Activated B cell treated with CpG ODN at 0.5 μM for 24 hours (primary cell): ENCODE measurements around the gene E2F4. TPM values are rescaled to one million over a fixed set of nuclear protein-coding genes. Genes with fewer than 3 reads are reported as not detected.

Experiments
- ATAC-seq: fragments of 200-7000 bp; cut with Tn5 transposase; one replicate; pipeline ENCODE4 v1.10.0; 2021; ENCODE audit warnings: low read depth, mild to moderate bottlenecking, moderate library complexity
- CTCF ChIA-PET: fragments of 350-600 bp; sonication (Branson Sonifier 250); formaldehyde crosslinking; loops from one replicate; lab custom pipeline; 2021; ENCODE audit warnings: antibody characterized with exemption; lab: Charles Lee
- POLR2A ChIA-PET: fragments of 350-600 bp; sonication (Branson Sonifier 250); formaldehyde crosslinking; loops from one replicate; lab custom pipeline; 2021; ENCODE audit warnings: antibody characterized with exemption; lab: Charles Lee
- DNase-seq: peaks from one replicate; pipeline ENCODE4 v3.0.0; 2022
- H3K27ac Mint-ChIP-seq: one replicate; pipeline ENCODE4 v1.8.0; 2020; ENCODE audit warnings: mixed read lengths
- H3K27me3 Mint-ChIP-seq: one replicate; pipeline ENCODE4 v1.8.0; 2021; ENCODE audit warnings: mixed read lengths
- H3K36me3 Mint-ChIP-seq: one replicate; pipeline ENCODE4 v1.8.0; 2021; ENCODE audit warnings: low read depth, mixed read lengths
- H3K4me1 Mint-ChIP-seq: one replicate; pipeline ENCODE4 v1.8.0; 2021; ENCODE audit warnings: mixed read lengths
- H3K4me3 Mint-ChIP-seq: one replicate; pipeline ENCODE4 v1.8.0; 2020; ENCODE audit warnings: mild to moderate bottlenecking, mixed read lengths
- H3K9me3 Mint-ChIP-seq: one replicate; pipeline ENCODE4 v1.8.0; 2020; ENCODE audit warnings: mixed read lengths
- CTCF ChIP-seq: fragments of 200-600 bp; IDR thresholded peaks from one replicate; pipeline ENCODE4 v1.8.0; 2022; ENCODE audit warnings: antibody characterized with exemption, mild to moderate bottlenecking
- intact Hi-C: fragments of 100-400 bp; cut with micrococcal nuclease; formaldehyde crosslinking; loops from one replicate; pipeline ENCODE4 v1.15.1; 2024
- total RNA-seq: library from RNA; stranded (reverse); gene quantifications from 2 replicates; pipeline ENCODE4 v1.2.3, GENCODE V29; 2022

The E2F4 gene
- total RNA-seq, 1 donor from 2014 or later, result 128 TPM

- Mint-ChIP-seq H3K36me3 (peaks cover 1% of the 10 kb centered on the region), H3K27ac (peak overlapping the region; percentile 80), H3K27me3 (peaks cover 2% of the 10 kb centered on the region), H3K9me3 (no peaks in the 10 kb centered on the region), H3K4me1 (peaks cover 50% of the 10 kb centered on the region), H3K4me3 (peak overlapping the region; percentile 85)
- CTCF ChIA-PET, result interaction anchor here (0.7 to 3.1 kb wide), 5 partner anchors 14 to 235 kb away, joined by 3 to 12 read pairs (median 3); partner anchors contain the start of genes ATP6V0D1 and TMEM208
- ATAC-seq (peak; percentile 2), DNase-seq (peak; percentile 49)
- intact Hi-C loops, result loop anchor here (2.0 to 10.0 kb wide), 4 partner anchors 217 to 839 kb away; partner anchors contain the start of genes ACD, CBFB, NFATC3 and PARD6A
- POLR2A ChIA-PET, result interaction anchor here (0.7 to 7.7 kb wide), 4 partner anchors 18 to 291 kb away, joined by 3 to 120 read pairs (median 12); partner anchors contain the start of genes FBXL8, TMEM208 and TRADD
- no peak for TF ChIP-seq CTCF
Measured at GRCh38 chr16:67246081-67246755, 54.3 kb downstream of the E2F4 start.

- peaks cover 50% of the 10 kb centered on the region for H3K4me1 Mint-ChIP-seq
- no peak for DNase-seq
- peak overlapping the region; percentile 85 for H3K4me3 Mint-ChIP-seq
- peaks cover 2% of the 10 kb centered on the region for H3K27me3 Mint-ChIP-seq
- H3K9me3 Mint-ChIP-seq, result no peaks in the 10 kb centered on the region
- H3K36me3 Mint-ChIP-seq, result peaks cover 1% of the 10 kb centered on the region
- H3K27ac Mint-ChIP-seq, result peak overlapping the region; percentile 80
- ATAC-seq, result no peak
- ChIA-PET CTCF (interaction anchor here (0.7 to 3.1 kb wide), 5 partner anchors 14 to 234 kb away, joined by 3 to 12 read pairs (median 3); partner anchors contain the start of genes ATP6V0D1 and TMEM208), POLR2A (interaction anchor here (1.7 to 7.7 kb wide), 3 partner anchors 19 to 291 kb away, joined by 4 to 120 read pairs (median 20); partner anchors contain the start of genes FBXL8, TMEM208 and TRADD)
- TF ChIP-seq CTCF, result no peak
- intact Hi-C loops, result loop anchor here (1.0 to 10.0 kb wide), 8 partner anchors 20 to 838 kb away; partner anchors contain the start of genes ACD, CBFB, CTCF and MATCAP1
Measured at GRCh38 chr16:67246756-67247191, 54.8 kb downstream of the E2F4 start.

- TF ChIP-seq CTCF, result no peak
- ChIA-PET CTCF (interaction anchor here (0.8 to 3.1 kb wide), 3 partner anchors 13 to 229 kb away, joined by 3 to 12 read pairs (median 5); partner anchors contain the start of gene TMEM208), POLR2A (interaction anchor here (0.6 to 7.7 kb wide), 8 partner anchors 8 to 413 kb away, joined by 3 to 120 read pairs (median 4); partner anchors contain the start of genes ACD, FBXL8, TMEM208 and TRADD)
- H3K36me3 Mint-ChIP-seq, result peaks cover 1% of the 10 kb centered on the region
- H3K27me3 Mint-ChIP-seq, result peaks cover 2% of the 10 kb centered on the region
- DNase-seq, result peak; percentile 100
- peak within 1 kb of the TSS; percentile 80 for H3K27ac Mint-ChIP-seq
- intact Hi-C loops, result loop anchor here (1.0 to 10.0 kb wide), 8 partner anchors 21 to 837 kb away; partner anchors contain the start of genes ACD, CBFB, CTCF and MATCAP1
- peaks cover 50% of the 10 kb centered on the region for H3K4me1 Mint-ChIP-seq
- no peaks in the 10 kb centered on the region for H3K9me3 Mint-ChIP-seq
- H3K4me3 Mint-ChIP-seq, result peak within 1 kb of the TSS; percentile 85
- peak; percentile 70 for ATAC-seq
Measured at GRCh38 chr16:67247192-67248072, 55.5 kb downstream of the E2F4 start, which contains the start of gene FHOD1. TSS of gene FHOD1 (minus strand) at chr16:67247481. CDS start at chr16:67247410, 71 bp downstream.

- no peak for TF ChIP-seq CTCF
- CTCF ChIA-PET, result interaction anchor here (1.3 to 3.1 kb wide), 2 partner anchors 13 to 21 kb away, joined by 5 to 12 read pairs; partner anchors contain the start of gene TMEM208
- intact Hi-C loops, result loop anchor here (5.0 to 10.0 kb wide), 2 partner anchors 414 to 557 kb away; partner anchors contain the start of genes ACD, PARD6A, RANBP10 and TSNAXIP1
- Mint-ChIP-seq H3K27ac (peak overlapping the region; percentile 64), H3K4me1 (peaks cover 50% of the 10 kb centered on the region), H3K36me3 (peaks cover 1% of the 10 kb centered on the region), H3K27me3 (peaks cover 2% of the 10 kb centered on the region), H3K9me3 (no peaks in the 10 kb centered on the region), H3K4me3 (peak overlapping the region; percentile 85)
- ATAC-seq, result no peak
- no peak for DNase-seq
- POLR2A ChIA-PET, result interaction anchor here (0.6 to 7.7 kb wide), 8 partner anchors 8 to 412 kb away, joined by 3 to 120 read pairs (median 3); partner anchors contain the start of genes ACD, FBXL8, TMEM208 and TRADD
Measured at GRCh38 chr16:67248073-67248400, 56.1 kb downstream of the E2F4 start.

Other genes with a start within 250 kb of the E2F4 start
- gene CES3, start 230.9 kb upstream of the E2F4 start, total RNA-seq, result 0.29 and 0.61 TPM in 2 replicates
- 7.1 and 10.2 TPM in 2 replicates for gene CES4A, start 203.6 kb upstream of the E2F4 start, total RNA-seq
- 66.6 and 67.3 TPM in 2 replicates for gene CBFB, start 163.0 kb upstream of the E2F4 start, total RNA-seq
- gene PHAF1, start 82.2 kb upstream of the E2F4 start, total RNA-seq, result 13.8 and 16.9 TPM in 2 replicates
- 0.64 and 0.93 TPM in 2 replicates for gene B3GNT9, start 41.2 kb upstream of the E2F4 start, total RNA-seq
- 31.5 and 37.3 TPM in 2 replicates for gene TRADD, start 32.2 kb upstream of the E2F4 start, total RNA-seq
- gene FBXL8, start 32.2 kb upstream of the E2F4 start, total RNA-seq, result 5.6 and 6.5 TPM in 2 replicates
- 5.9 and 7.3 TPM in 2 replicates for gene HSF4, start 27.4 kb upstream of the E2F4 start, total RNA-seq
- 0.64 and 0.91 TPM in 2 replicates for gene NOL3, start 21.6 kb upstream of the E2F4 start, total RNA-seq
- 10.6 and 18.7 TPM in 2 replicates for gene MATCAP1, start 8.2 kb upstream of the E2F4 start, total RNA-seq
- not detected in 2 replicates for gene EXOC3L1, start 2.0 kb upstream of the E2F4 start, total RNA-seq
- 6.8 and 6.9 TPM in 2 replicates for gene ELMO3, start 7.0 kb downstream of the E2F4 start, total RNA-seq
- 37.1 and 41.3 TPM in 2 replicates for gene TMEM208, start 35.0 kb downstream of the E2F4 start, total RNA-seq
- gene FHOD1, start 55.3 kb downstream of the E2F4 start, total RNA-seq, result 45.5 and 50.4 TPM in 2 replicates
- 1.9 and 2.5 TPM in 2 replicates for gene SLC9A5, start 56.8 kb downstream of the E2F4 start, total RNA-seq
- gene PLEKHG4, start 87.4 kb downstream of the E2F4 start, total RNA-seq, result 7.8 TPM in 2 replicates
- not detected in 2 replicates for gene KCTD19, start 134.6 kb downstream of the E2F4 start, total RNA-seq
- gene LRRC36, start 134.7 kb downstream of the E2F4 start, total RNA-seq, result 0.49 and 0.69 TPM in 2 replicates
- 0.15 TPM in 1 of 2 replicates, not detected in the other for gene TPPP3, start 201.3 kb downstream of the E2F4 start, total RNA-seq
- gene ZDHHC1, start 224.3 kb downstream of the E2F4 start, total RNA-seq, result 2.8 and 3.8 TPM in 2 replicates
- 0.49 TPM in 1 of 2 replicates, not detected in the other for gene HSD11B2, start 239.0 kb downstream of the E2F4 start, total RNA-seq